OCI-LY1 (cell line): ENCODE measurements around the gene RFPL3.

Source experiments
- H2AFZ ChIP-seq: fragments of 200-600 bp; sonication (generic), shearing (Covaris generic); 2 replicates; pipeline ENCODE4 v1.6.0; 2014; ENCODE audit warnings: antibody characterized with exemption, mild to moderate bottlenecking, low read length
- H3F3A ChIP-seq: fragments of 200-600 bp; sonication (generic), shearing (Covaris generic); 2 replicates; pipeline ENCODE4 v1.6.0; 2014; ENCODE audit warnings: mild to moderate bottlenecking, antibody characterized with exemption, low read length, moderate library complexity; ENCODE audit not compliant: insufficient read depth
- H3K27ac ChIP-seq: fragments of 200-600 bp; sonication (generic); 2 replicates; pipeline ENCODE4 v1.5.1; 2014; ENCODE audit warnings: low read length, mixed run types, mild to moderate bottlenecking, low read depth; ENCODE audit not compliant: poor library complexity, severe bottlenecking
- H3K27me3 ChIP-seq: fragments of 200-600 bp; sonication (generic); 2 replicates; pipeline ENCODE4 v1.6.0; 2014; ENCODE audit warnings: antibody characterized with exemption, mild to moderate bottlenecking, low read length, moderate library complexity; ENCODE audit not compliant: insufficient read depth
- H3K36me3 ChIP-seq: fragments of 200-600 bp; sonication (generic); 2 replicates; pipeline ENCODE4 v1.6.1; 2014; ENCODE audit warnings: mild to moderate bottlenecking, antibody characterized with exemption, low read length, moderate library complexity, mixed read lengths; ENCODE audit not compliant: insufficient read depth
- H3K4me1 ChIP-seq: fragments of 200-600 bp; sonication (generic); 2 replicates; pipeline ENCODE4 v1.5.1; 2014; ENCODE audit warnings: mild to moderate bottlenecking, low read length, moderate library complexity; ENCODE audit not compliant: insufficient read depth, severe bottlenecking
- H3K4me2 ChIP-seq: fragments of 200-600 bp; sonication (generic), shearing (Covaris generic); 2 replicates; pipeline ENCODE4 v1.6.1; 2014; ENCODE audit warnings: low read length
- H3K4me3 ChIP-seq: fragments of 200-600 bp; sonication (generic); 2 replicates; pipeline ENCODE4 v1.5.1; 2014; ENCODE audit warnings: low read length, low read depth, mild to moderate bottlenecking, mixed read lengths; ENCODE audit not compliant: poor library complexity, severe bottlenecking
- H3K79me2 ChIP-seq: fragments of 200-600 bp; shearing (Covaris generic); 2 replicates; pipeline ENCODE4 v1.6.1; 2016; ENCODE audit warnings: mixed run types, low read length, mixed read lengths; ENCODE audit not compliant: insufficient read depth
- H3K9ac ChIP-seq: fragments of 200-600 bp; sonication (generic), shearing (Covaris generic); 2 replicates; pipeline ENCODE4 v1.6.1; 2014; ENCODE audit warnings: mild to moderate bottlenecking, low read length, mixed read lengths
- H3K9me2 ChIP-seq: fragments of 200-600 bp; sonication (generic), shearing (Covaris generic); 2 replicates; pipeline ENCODE4 v1.6.1; 2014; ENCODE audit warnings: low read depth, mild to moderate bottlenecking, low read length, mixed read lengths
- H3K9me3 ChIP-seq: fragments of 200-600 bp; shearing (Covaris generic); 2 replicates; pipeline ENCODE4 v1.6.1; 2014; ENCODE audit warnings: low read length, mixed read lengths
- H4K20me1 ChIP-seq: fragments of 200-600 bp; sonication (generic), shearing (Covaris generic); 2 replicates; pipeline ENCODE4 v1.6.0; 2016; ENCODE audit warnings: mild to moderate bottlenecking, low read length; ENCODE audit not compliant: insufficient read depth
- EZH2 ChIP-seq: fragments of 200-600 bp; sonication (generic), shearing (Covaris generic); IDR thresholded peaks from 2 replicates; pipeline ENCODE4 v1.8.0; 2017; ENCODE audit warnings: borderline replicate concordance, mixed run types, mild to moderate bottlenecking, antibody characterized with exemption, low read length, moderate library complexity, mixed read lengths
- TF ChIP-seq, protein P1 (sequence below): fragments of 200-600 bp; sonication (generic), shearing (Covaris generic); IDR thresholded peaks from 2 replicates; pipeline ENCODE4 v1.5.1; 2017; ENCODE audit warnings: mild to moderate bottlenecking, antibody characterized with exemption, low read length, moderate library complexity, mixed read lengths

The RFPL3 gene

GRCh38 chr22:32339190-32340012 is 18.3 kb upstream of the RFPL3 start:
- Histone ChIP-seq H3K27ac (no peak overlapping the region), H3K27me3 (no peaks in the 10 kb centered on the region; the same call in 1 of the 2 replicates), H3K79me2 (no peaks in the 10 kb centered on the region), H3K9me3 (no peaks in the 10 kb centered on the region), H3K4me2 (no peak overlapping the region), H3K36me3 (no peaks in the 10 kb centered on the region), H4K20me1 (no peaks in the 10 kb centered on the region), H2AFZ (no peak overlapping the region), H3K9ac (no peak overlapping the region), H3F3A (no peaks in the 10 kb centered on the region), H3K4me1 (no peaks in the 10 kb centered on the region), H3K4me3 (no peak overlapping the region), H3K9me2 (no peaks in the 10 kb centered on the region)
- TF ChIP-seq EZH2: no peak
- TF ChIP-seq, protein P1, sequence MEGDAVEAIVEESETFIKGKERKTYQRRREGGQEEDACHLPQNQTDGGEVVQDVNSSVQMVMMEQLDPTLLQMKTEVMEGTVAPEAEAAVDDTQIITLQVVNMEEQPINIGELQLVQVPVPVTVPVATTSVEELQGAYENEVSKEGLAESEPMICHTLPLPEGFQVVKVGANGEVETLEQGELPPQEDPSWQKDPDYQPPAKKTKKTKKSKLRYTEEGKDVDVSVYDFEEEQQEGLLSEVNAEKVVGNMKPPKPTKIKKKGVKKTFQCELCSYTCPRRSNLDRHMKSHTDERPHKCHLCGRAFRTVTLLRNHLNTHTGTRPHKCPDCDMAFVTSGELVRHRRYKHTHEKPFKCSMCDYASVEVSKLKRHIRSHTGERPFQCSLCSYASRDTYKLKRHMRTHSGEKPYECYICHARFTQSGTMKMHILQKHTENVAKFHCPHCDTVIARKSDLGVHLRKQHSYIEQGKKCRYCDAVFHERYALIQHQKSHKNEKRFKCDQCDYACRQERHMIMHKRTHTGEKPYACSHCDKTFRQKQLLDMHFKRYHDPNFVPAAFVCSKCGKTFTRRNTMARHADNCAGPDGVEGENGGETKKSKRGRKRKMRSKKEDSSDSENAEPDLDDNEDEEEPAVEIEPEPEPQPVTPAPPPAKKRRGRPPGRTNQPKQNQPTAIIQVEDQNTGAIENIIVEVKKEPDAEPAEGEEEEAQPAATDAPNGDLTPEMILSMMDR: no peak

GRCh38 chr22:32340411-32340810 is 17.3 kb upstream of the RFPL3 start:
- Histone ChIP-seq H3F3A (no peaks in the 10 kb centered on the region), H3K27ac (no peak overlapping the region), H3K4me2 (no peak overlapping the region), H4K20me1 (no peaks in the 10 kb centered on the region), H3K9me3 (no peaks in the 10 kb centered on the region), H3K79me2 (no peaks in the 10 kb centered on the region), H3K9me2 (no peaks in the 10 kb centered on the region), H3K27me3 (no peaks in the 10 kb centered on the region; the same call in 1 of the 2 replicates), H2AFZ (no peak overlapping the region), H3K4me3 (no peak overlapping the region), H3K9ac (no peak overlapping the region), H3K4me1 (no peaks in the 10 kb centered on the region), H3K36me3 (no peaks in the 10 kb centered on the region)
- TF ChIP-seq EZH2: no peak
- TF ChIP-seq, protein P1: no peak

DNA sequence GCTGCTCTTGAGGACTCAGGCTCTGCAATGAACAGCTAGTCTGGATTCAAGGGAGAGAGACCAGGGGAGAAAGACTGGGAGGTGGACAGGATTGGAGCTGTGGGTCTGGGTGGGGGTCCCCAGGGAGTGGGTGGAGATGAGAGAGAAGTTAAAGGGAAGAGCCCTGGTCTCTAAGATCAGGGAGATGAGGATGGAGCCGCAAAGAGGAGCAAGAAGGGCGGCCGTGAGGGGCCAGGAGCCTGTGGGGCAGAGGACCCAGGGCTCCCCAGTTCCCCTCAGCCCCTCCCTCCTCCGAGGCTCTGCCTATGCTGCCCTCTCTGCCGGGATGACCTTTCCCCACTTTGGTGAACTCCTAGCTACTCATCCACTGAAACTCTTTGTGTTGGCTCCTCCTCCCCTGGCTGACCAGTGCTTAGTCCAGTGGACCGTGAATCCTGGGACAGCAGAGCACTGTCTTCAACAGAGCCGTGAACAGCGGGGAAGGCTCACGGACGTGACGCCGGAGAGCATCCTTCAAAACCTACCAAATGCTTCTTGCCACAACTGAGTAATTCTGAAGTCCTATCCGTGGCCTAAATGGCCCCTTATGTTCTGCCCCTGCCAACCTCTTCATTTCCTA is 16.4 kb upstream of the RFPL3 start:
- no peaks in the 10 kb centered on the region for H3K79me2 ChIP-seq
- H3K4me2 ChIP-seq: no peak overlapping the region
- TF ChIP-seq, protein P1: no peak
- TF ChIP-seq EZH2: no peak
- H3K27me3 ChIP-seq: no peaks in the 10 kb centered on the region; the same call in 1 of the 2 replicates
- no peaks in the 10 kb centered on the region for H3K9me2 ChIP-seq
- H3K27ac ChIP-seq: no peak overlapping the region
- no peaks in the 10 kb centered on the region for H3K36me3 ChIP-seq
- no peak overlapping the region for H3K9ac ChIP-seq
- no peaks in the 10 kb centered on the region for H4K20me1 ChIP-seq
- H3K4me1 ChIP-seq: no peaks in the 10 kb centered on the region
- H2AFZ ChIP-seq: no peak overlapping the region
- H3K9me3 ChIP-seq: no peaks in the 10 kb centered on the region
- no peaks in the 10 kb centered on the region for H3F3A ChIP-seq
- H3K4me3 ChIP-seq: no peak overlapping the region
